Measurements from ENCODE around the gene MACROD1. TPM values are rescaled to one million over a fixed set of nuclear protein-coding genes. Genes with fewer than 3 reads are reported as not detected.

The MACROD1 gene
- total and polyA plus RNA-seq, 2 donors (not counting 1 experiment from before 2014, with no cell fraction given) = 2.7 to 8.6 TPM

GRCh38 chr11:64084146-64084950, 81.6 kb downstream of the MACROD1 start:
- WGBS (ENCODE audit: insufficient coverage) = 80% methylated on average over 26 of the region's 26 CpGs
- Histone ChIP-seq H4K20me1 (ENCODE audit: control insufficient read depth, insufficient read depth, low read length, poor library complexity, severe bottlenecking) (no peaks in the 10 kb centered on the region), H3K4me3 (ENCODE audit: control extremely low read depth in 1 of 5, extremely low read depth in 1 of 5, insufficient read depth in 1 of 5, low read depth in 2 of 5, low read length in 4 of 5) (no peak overlapping the region), H3K79me2 (ENCODE audit: control insufficient read depth, insufficient read depth, low read length) (no peaks in the 10 kb centered on the region), H3K27ac (ENCODE audit: low read length in 2 of 2) (no peak overlapping the region), H3K4me2 (replicated peaks; ENCODE audit: low read depth, low read length, poor library complexity, severe bottlenecking) (no peak overlapping the region), H3K4me1 (ENCODE audit: control insufficient read depth in 2 of 2, insufficient read depth in 2 of 2, low read length in 2 of 2) (no peaks in the 10 kb centered on the region), H3K36me3 (replicated peaks in 1 of 2; ENCODE audit: control extremely low read depth in 1 of 2, control insufficient read depth in 1 of 2, extremely low read depth in 1 of 2, insufficient read depth in 2 of 2, low read length in 1 of 2) (no peaks in the 10 kb centered on the region), H2AFZ (ENCODE audit: insufficient read depth, low read depth, low read length, poor library complexity, severe bottlenecking) (no peak overlapping the region), H3K9ac (ENCODE audit: low read length) (no peak overlapping the region), H3K9me3 (ENCODE audit: control extremely low read depth in 1 of 3, control insufficient read depth in 2 of 3, insufficient read depth in 1 of 3, low read length in 2 of 3) (no peaks in the 10 kb centered on the region), H3K27me3 (replicated peaks in 1 of 4; ENCODE audit: control extremely low read depth in 1 of 4, control insufficient read depth in 3 of 4, insufficient read depth in 4 of 4, low read length in 3 of 4) (no peaks in the 10 kb centered on the region)
- CTCF ChIA-PET = no interaction called here
- intact Hi-C loops (cut with micrococcal nuclease) = no loop called here
- POLR2A ChIA-PET = no interaction called here
- ATAC-seq (ENCODE audit: low read depth) (no peak), DNase-seq (no peak)
- H3K27ac Mint-ChIP-seq = no peak overlapping the region
- peaks cover 4% of the 10 kb centered on the region for H3K27me3 Mint-ChIP-seq
- TF ChIP-seq EZH2 (IDR thresholded peaks at IDR 0.05; ENCODE audit: borderline replicate concordance, insufficient read depth, low read depth, low read length, poor library complexity, severe bottlenecking) = no peak
- no peaks in the 10 kb centered on the region for H3K9me3 Mint-ChIP-seq (ENCODE audit: insufficient read depth)
- no peak overlapping the region for H3K4me3 Mint-ChIP-seq
- H3K4me1 Mint-ChIP-seq = no peaks in the 10 kb centered on the region

- POLR2A ChIA-PET = no interaction called here
Measured at GRCh38 chr11:64083398-64084080, 82.4 kb downstream of the MACROD1 start.

More at GRCh38 chr11:64083398-64084080, 82.4 kb downstream of the MACROD1 start:
- Mint-ChIP-seq H3K27ac (no peak overlapping the region), H3K27me3 (peaks cover 2% of the 10 kb centered on the region), H3K4me3 (no peak overlapping the region), H3K4me1 (no peaks in the 10 kb centered on the region), H3K9me3 (ENCODE audit: insufficient read depth) (no peaks in the 10 kb centered on the region)
- Histone ChIP-seq H3K9ac (ENCODE audit: low read length) (no peak overlapping the region), H3K4me3 (ENCODE audit: control extremely low read depth in 1 of 5, extremely low read depth in 1 of 5, insufficient read depth in 1 of 5, low read depth in 2 of 5, low read length in 4 of 5) (no peak overlapping the region), H3K27ac (ENCODE audit: low read length in 2 of 2) (no peak overlapping the region), H2AFZ (ENCODE audit: insufficient read depth, low read depth, low read length, poor library complexity, severe bottlenecking) (no peak overlapping the region), H3K9me3 (ENCODE audit: control extremely low read depth in 1 of 3, control insufficient read depth in 2 of 3, insufficient read depth in 1 of 3, low read length in 2 of 3) (no peaks in the 10 kb centered on the region), H4K20me1 (ENCODE audit: control insufficient read depth, insufficient read depth, low read length, poor library complexity, severe bottlenecking) (no peaks in the 10 kb centered on the region), H3K27me3 (replicated peaks in 1 of 4; ENCODE audit: control extremely low read depth in 1 of 4, control insufficient read depth in 3 of 4, insufficient read depth in 4 of 4, low read length in 3 of 4) (no peaks in the 10 kb centered on the region), H3K4me1 (ENCODE audit: control insufficient read depth in 2 of 2, insufficient read depth in 2 of 2, low read length in 2 of 2) (no peaks in the 10 kb centered on the region), H3K79me2 (ENCODE audit: control insufficient read depth, insufficient read depth, low read length) (no peaks in the 10 kb centered on the region), H3K4me2 (replicated peaks; ENCODE audit: low read depth, low read length, poor library complexity, severe bottlenecking) (no peak overlapping the region), H3K36me3 (replicated peaks in 1 of 2; ENCODE audit: control extremely low read depth in 1 of 2, control insufficient read depth in 1 of 2, extremely low read depth in 1 of 2, insufficient read depth in 2 of 2, low read length in 1 of 2) (no peaks in the 10 kb centered on the region)
- WGBS (ENCODE audit: insufficient coverage) = 94% methylated on average over 25 of the region's 28 CpGs
- DNase-seq (no peak), ATAC-seq (ENCODE audit: low read depth) (no peak)
- CTCF ChIA-PET = no interaction called here
- intact Hi-C loops (cut with micrococcal nuclease) = no loop called here
- TF ChIP-seq CTCF (IDR thresholded peaks at IDR 0.05) (no peak), EZH2 (IDR thresholded peaks at IDR 0.05; ENCODE audit: borderline replicate concordance, insufficient read depth, low read depth, low read length, poor library complexity, severe bottlenecking) (no peak)

All from B cell (primary cell).